Measurements from ENCODE around the gene PRSS22.

Gene PRSS22

GRCh38 chr16:2811703-2812471, 46.1 kb downstream of the PRSS22 start:
- no peak for DNase-seq

- no peak for DNase-seq
Measured at GRCh38 chr16:2810651-2811050, 47.3 kb downstream of the PRSS22 start.

GRCh38 chr16:2809149-2809760, 48.7 kb downstream of the PRSS22 start:
- no peak for DNase-seq

DNA sequence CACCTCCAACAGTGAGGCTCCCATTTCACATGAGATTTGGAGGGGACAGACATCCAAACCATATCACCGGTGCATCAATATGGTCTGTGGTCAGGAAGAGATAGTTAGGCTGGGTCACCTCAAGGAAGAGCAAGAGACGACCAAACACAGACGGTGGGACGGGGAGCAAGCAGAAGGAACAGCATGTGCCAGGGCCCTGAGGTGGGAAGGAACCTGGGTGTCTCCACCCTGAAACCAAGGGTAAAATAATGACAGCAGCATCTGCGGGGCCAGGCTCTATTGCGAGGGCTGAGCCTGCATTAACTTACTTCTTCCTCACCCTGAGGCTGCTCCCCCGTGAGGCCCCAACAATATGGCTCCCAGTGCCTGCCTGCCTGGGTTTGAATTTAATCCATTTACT, 49.8 kb downstream of the PRSS22 start:
- no peak for DNase-seq

DNA sequence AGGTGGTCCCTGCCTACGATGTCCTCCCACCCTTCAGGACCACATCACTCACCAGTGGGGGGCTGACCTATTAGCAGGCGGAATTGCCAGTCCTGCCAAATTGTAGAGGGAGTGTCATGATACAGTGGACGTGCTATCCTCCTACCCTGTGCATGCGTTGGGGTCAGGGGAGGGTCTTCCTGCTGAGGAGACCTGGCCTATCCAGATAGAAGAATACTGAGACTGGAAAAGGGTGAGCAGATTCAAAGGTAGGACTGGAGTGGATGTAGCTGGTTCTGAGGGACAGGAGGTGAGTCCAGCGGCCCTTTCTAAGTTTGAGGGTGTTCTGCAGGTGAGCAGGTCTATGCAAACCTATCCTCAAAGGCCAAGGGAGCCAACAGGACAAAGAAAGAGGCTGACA, 51.7 kb downstream of the PRSS22 start:
- no peak for DNase-seq

DNA sequence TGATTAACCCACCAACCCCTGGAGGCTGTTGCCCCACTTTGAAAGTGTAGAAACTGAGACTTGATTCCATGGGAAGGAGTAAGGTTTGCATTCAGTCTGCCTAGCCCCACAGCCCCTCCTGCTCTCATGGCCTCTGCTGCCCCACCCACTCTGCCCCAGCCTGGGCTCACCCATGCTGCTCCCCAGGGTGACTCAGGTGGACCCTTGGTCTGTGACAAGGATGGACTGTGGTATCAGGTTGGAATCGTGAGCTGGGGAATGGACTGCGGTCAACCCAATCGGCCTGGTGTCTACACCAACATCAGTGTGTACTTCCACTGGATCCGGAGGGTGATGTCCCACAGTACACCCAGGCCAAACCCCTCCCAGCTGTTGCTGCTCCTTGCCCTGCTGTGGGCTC, 53.2 kb downstream of the PRSS22 start:
- no peak for DNase-seq

GRCh38 chr16:2803545-2804195, 54.3 kb downstream of the PRSS22 start:
- no peak for DNase-seq
